Prostate gland (tissue), 2 donors: ENCODE data around the gene ACTR1A. TPM values are rescaled to one million over a fixed set of nuclear protein-coding genes. Genes with fewer than 3 reads are reported as not detected.

Experiments used
- DNase-seq: peaks from one replicate; pipeline ENCODE4 v3.0.0-alpha.2; 2019; ENCODE audit warnings: low spot score
- H3K27ac ChIP-seq, 2 donors: fragments of 200-600 bp; sonication (generic); 2 replicates each; pipeline ENCODE4 v1.5.1; 2017 to 2019
- H3K27me3 ChIP-seq: fragments of 200-600 bp; sonication (generic); replicated peaks from 2 replicates; pipeline ENCODE4 v1.5.1; 2019; ENCODE audit not compliant: insufficient read depth
- H3K36me3 ChIP-seq, 2 donors: fragments of 200-600 bp; sonication (generic); 1 replicate in 1 of 2; 2 replicates in 1 of 2; pipeline versions ENCODE4 v1.5.1 to v1.8.1; 2017 to 2019
- H3K4me1 ChIP-seq: fragments of 200-600 bp; sonication (generic); replicated peaks from 2 replicates; pipeline ENCODE4 v1.5.1; 2019
- H3K4me3 ChIP-seq, 2 donors: fragments of 200-600 bp; sonication (generic); 2 replicates each; pipeline ENCODE4 v1.5.1; 2017 to 2019
- H3K9me3 ChIP-seq: fragments of 200-600 bp; sonication (generic); 2 replicates; pipeline ENCODE4 v1.5.1; 2017
- POLR2A ChIP-seq: fragments of 450-650 bp; IDR thresholded peaks from one replicate; pipeline ENCODE4 v1.6.1; 2016; ENCODE audit warnings: antibody characterized with exemption, mild to moderate bottlenecking
- POLR2AphosphoS5 ChIP-seq: sonication (generic); formaldehyde crosslinking; IDR thresholded peaks from one replicate; pipeline ENCODE4 v1.6.1; 2017; ENCODE audit warnings: antibody characterized with exemption
- WGBS: methylation state at CpG from one replicate; pipeline ENCODE4 v1.1.5; 2018; 5-methylcytosine and 5-hydroxymethylcytosine counted together
- intact Hi-C: fragments of 100-400 bp; cut with DNase I; formaldehyde crosslinking; loops from one replicate; pipeline ENCODE4 v1.14.2; 2022
- microRNA counts, 2 donors: library from miRNA; unstranded; fragments of <30 nt; microRNA quantifications; one replicate each; lab custom pipeline; 2016 to 2017
- microRNA-seq: library from miRNA; unstranded; fragments of <30 nt; microRNA quantifications from one replicate; pipeline ENCODE4, GENCODE V29; 2016
- small RNA-seq, 2 donors: library from RNA; depleted of rRNA; stranded (forward); fragments of <200 nt; gene quantifications; one replicate each; pipeline ENCODE3, GENCODE V24; 2016
- total RNA-seq, 2 donors: library from RNA; depleted of rRNA; stranded (reverse); fragments of >200 nt; gene quantifications; one replicate each; pipeline ENCODE4 v1.1.0, GENCODE V29; 2016
- TF ChIP-seq, protein P1 (sequence below), 4 experiments: fragments of 200-600 bp in 2 of 4; fragments of 450-650 bp in 2 of 4; sonication (generic) in 2 of 4; IDR thresholded peaks; 1 replicate in 3 of 4; 2 replicates in 1 of 4; pipeline ENCODE4 v1.5.1; 2016 to 2019; ENCODE audit warnings: antibody characterized with exemption in 4 of 4, mild to moderate bottlenecking in 2 of 4, moderate library complexity in 2 of 4

Gene ACTR1A
- total RNA-seq, 2 donors from 2014 or later: 75.6 to 95.9 TPM

- intact Hi-C loops: no loop called here
- peak overlapping the region; percentile 71 to 79 for H3K27ac ChIP-seq
- no peak for DNase-seq
- H3K36me3 ChIP-seq: no peaks in the 10 kb centered on the region
- 18% methylated on average over 4 of the region's 4 CpGs for WGBS
- no peaks in the 10 kb centered on the region for H3K27me3 ChIP-seq
- H3K4me1 ChIP-seq: peaks cover 4% of the 10 kb centered on the region
- no peaks in the 10 kb centered on the region for H3K9me3 ChIP-seq
- TF ChIP-seq, protein P1, sequence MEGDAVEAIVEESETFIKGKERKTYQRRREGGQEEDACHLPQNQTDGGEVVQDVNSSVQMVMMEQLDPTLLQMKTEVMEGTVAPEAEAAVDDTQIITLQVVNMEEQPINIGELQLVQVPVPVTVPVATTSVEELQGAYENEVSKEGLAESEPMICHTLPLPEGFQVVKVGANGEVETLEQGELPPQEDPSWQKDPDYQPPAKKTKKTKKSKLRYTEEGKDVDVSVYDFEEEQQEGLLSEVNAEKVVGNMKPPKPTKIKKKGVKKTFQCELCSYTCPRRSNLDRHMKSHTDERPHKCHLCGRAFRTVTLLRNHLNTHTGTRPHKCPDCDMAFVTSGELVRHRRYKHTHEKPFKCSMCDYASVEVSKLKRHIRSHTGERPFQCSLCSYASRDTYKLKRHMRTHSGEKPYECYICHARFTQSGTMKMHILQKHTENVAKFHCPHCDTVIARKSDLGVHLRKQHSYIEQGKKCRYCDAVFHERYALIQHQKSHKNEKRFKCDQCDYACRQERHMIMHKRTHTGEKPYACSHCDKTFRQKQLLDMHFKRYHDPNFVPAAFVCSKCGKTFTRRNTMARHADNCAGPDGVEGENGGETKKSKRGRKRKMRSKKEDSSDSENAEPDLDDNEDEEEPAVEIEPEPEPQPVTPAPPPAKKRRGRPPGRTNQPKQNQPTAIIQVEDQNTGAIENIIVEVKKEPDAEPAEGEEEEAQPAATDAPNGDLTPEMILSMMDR (IDR thresholded peaks at IDR 0.05): no peak
- no peak for TF ChIP-seq POLR2A
- TF ChIP-seq POLR2AphosphoS5: no peak
- H3K4me3 ChIP-seq: peak overlapping the region; percentile 75 to 89
Observed at GRCh38 chr10:102431452-102432124, 70.9 kb downstream of the ACTR1A start.

GRCh38 chr10:102429468-102429867 is 73.0 kb downstream of the ACTR1A start:
- TF ChIP-seq, protein P1 (IDR thresholded peaks at IDR 0.05): no peak
- no peak for TF ChIP-seq POLR2AphosphoS5
- no peak for TF ChIP-seq POLR2A
- 90% methylated on average over 8 of the region's 8 CpGs for WGBS
- DNase-seq: no peak
- H3K27me3 ChIP-seq: no peaks in the 10 kb centered on the region
- H3K36me3 ChIP-seq: no peaks in the 10 kb centered on the region
- H3K27ac ChIP-seq: no peak overlapping the region
- H3K9me3 ChIP-seq: no peaks in the 10 kb centered on the region
- no peak overlapping the region for H3K4me3 ChIP-seq
- H3K4me1 ChIP-seq: peaks cover 4% of the 10 kb centered on the region
- intact Hi-C loops: no loop called here

MicroRNA genes within 50 kb of the gene (microRNA counts, 767-probe panel; counts per million panel counts)
- 0 to 431 counts per million in 2 donors for microRNA hsa-miR-146b-3p (lab: Ali Mortazavi, UCI)
- 0 to 431 counts per million in 2 donors for microRNA hsa-miR-146b-5p (lab: Ali Mortazavi, UCI)

Small RNAs within 50 kb of the gene (microRNA-seq; reads per million reads assigned to microRNA genes)
- 173 reads per million, percentile 77 among the genes with 10 or more reads in this experiment for gene MIR146B

Small RNAs within 50 kb of the gene (small RNA-seq; reads per million reads assigned to genes)
- gene MIR146B: 2,862 to 3,043 reads per million in 2 donors

Other genes starting within 250 kb of the ACTR1A start
- gene NFKB2, start 107.0 kb downstream of the ACTR1A start, total RNA-seq: 10 to 100 TPM; 22.5 to 40.4 TPM
- gene PSD, start 83.9 kb downstream of the ACTR1A start, total RNA-seq: 10 to 100 TPM in 1 of 2 donors, 1 to 10 TPM in 1; 1.0 to 10.9 TPM
- gene FBXL15, start 81.9 kb downstream of the ACTR1A start, total RNA-seq: 10 to 100 TPM; 22.2 to 36.3 TPM
- 10 to 100 TPM; 70.2 to 81.7 TPM for gene CUEDC2, start 70.1 kb downstream of the ACTR1A start, total RNA-seq
- gene C10orf95, start 51.2 kb downstream of the ACTR1A start, total RNA-seq: 1 to 10 TPM in 1 of 2 donors, under 1 TPM in 1; 0.85 to 3.7 TPM
- 10 to 100 TPM; 17.4 to 20.4 TPM for gene SUFU, start 1.3 kb upstream of the ACTR1A start, total RNA-seq
- 100 to 1,000 TPM; 148 to 222 TPM for gene TRIM8, start 141.8 kb upstream of the ACTR1A start, total RNA-seq
- 1 to 10 TPM; 8.0 to 8.5 TPM for gene ARL3, start 211.7 kb upstream of the ACTR1A start, total RNA-seq
- gene SFXN2, start 211.9 kb upstream of the ACTR1A start, total RNA-seq: 10 to 100 TPM; 16.4 to 26.6 TPM
- gene WBP1L, start 241.2 kb upstream of the ACTR1A start, total RNA-seq: 100 to 1,000 TPM; 136 to 168 TPM